Measurements from ENCODE around the gene SYCE1L. TPM values are rescaled to one million over a fixed set of nuclear protein-coding genes. Genes with fewer than 3 reads are reported as not detected.
"Not testable (repeated sequence)": the region's sequence is repeated elsewhere in the genome, so short reads cannot be mapped to it uniquely, and the experiment has no call there.

Gene SYCE1L, protein sequence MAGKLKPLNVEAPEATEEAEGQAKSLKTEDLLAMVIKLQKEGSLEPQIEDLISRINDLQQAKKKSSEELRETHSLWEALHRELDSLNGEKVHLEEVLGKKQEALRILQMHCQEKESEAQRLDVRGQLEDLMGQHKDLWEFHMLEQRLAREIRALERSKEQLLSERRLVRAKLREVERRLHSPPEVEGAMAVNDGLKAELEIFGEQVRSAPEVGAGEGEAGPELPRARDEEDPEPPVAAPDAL
- total RNA-seq (2014; rRNA removed; shearing (Covaris generic)): 0.39 TPM in 1 of 2 replicates, not detected in the other

DNA sequence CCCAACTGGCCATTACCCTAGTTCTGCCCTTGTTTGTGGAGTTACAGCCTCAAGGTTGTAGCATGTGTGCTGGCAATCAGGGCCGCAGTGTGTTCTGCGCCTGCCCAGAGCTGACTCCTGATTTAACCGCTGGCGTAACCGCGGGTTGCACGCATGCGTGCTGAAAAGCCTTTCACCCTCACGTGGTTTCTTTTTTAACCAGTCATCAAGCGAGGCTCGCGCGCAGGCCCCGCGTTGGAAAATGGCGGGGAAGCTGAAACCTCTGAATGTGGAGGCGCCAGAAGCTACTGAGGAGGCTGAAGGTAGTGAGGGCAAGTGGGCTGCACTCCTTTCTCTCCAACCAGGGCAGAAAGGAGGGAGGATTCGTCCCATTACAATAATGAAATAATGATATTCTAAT lies at the start of gene SYCE1L:
SYCE1L (plus strand) TSS at position 198 of the 400 bp plus-strand sequence; CDS start at position 242, 44 bp downstream.
- DNase-seq (ENCODE audit: low read depth): no peak

DNA sequence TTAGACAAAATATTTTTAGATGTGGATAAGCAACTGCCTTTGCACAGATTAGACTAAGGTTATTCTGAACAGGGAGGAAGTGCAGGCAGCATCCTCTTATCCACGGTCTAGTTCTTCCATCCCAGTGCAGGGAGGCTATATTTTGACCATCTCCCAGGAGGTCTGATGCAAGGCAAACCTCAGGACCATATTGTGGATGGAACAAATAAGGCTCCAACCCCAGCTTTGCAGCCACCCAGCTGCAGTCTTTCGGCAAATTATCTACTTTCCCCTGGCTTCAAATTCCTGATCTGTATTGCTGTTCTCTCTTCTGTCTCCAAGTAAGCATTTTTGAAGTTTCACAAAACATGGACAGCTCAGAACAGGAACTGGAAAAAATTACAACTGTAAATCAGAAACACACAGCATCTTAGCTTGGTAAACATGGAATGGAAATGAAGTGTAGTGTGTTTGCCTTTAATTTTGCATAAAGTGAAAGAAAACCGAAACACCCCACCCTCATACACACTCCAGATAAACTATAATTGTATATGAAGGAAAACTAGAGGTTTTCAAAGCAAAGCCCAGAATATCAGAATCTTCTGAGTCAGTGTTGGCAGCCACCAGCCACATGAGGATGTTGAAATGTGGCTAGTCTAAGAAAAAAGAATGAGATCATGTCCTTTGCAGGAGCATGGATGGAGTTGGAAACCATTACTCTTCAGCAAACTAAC lies 41.7 kb upstream of the SYCE1L start:
- no peak for DNase-seq (ENCODE audit: low read depth)

DNA sequence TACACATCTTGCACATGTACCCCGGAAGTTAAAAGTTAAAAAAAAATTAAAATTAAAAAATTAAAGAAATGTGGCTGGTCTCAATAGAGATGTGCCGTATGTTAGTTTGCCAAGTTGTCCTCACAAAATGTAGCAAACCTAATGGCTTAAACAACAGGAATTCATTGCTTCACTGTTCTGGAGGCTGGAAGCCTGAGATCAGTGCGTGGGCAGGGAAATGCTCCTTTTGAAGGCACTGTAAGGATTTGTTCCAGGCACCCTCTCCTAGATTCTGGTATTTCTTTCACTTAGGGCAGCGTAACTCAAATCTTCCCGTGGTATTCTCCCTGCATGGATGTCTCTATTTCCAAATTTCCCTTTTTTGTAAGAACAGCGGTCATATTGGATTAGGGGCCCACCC lies 40.9 kb upstream of the SYCE1L start:
- no peak for DNase-seq (ENCODE audit: low read depth)

DNA sequence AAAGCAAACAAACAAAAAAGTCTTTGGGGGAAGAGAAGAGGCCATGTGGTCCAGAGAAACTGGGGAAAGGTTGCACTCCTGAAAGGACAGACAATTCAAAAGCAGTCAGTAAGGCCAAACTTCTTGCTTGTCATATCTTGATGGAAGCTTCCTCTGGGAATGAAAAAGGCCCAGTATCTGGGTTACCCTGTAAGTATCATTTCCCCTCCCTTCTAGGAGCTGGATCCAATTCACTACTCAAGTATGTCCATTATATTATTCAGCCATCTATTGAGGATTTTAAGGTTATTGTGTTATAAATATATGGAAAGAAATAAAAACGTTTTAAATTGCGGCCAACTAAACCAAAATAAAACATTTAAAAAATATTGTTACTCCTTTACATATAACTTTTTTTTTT lies 34.2 kb upstream of the SYCE1L start:
- DNase-seq (ENCODE audit: low read depth): no peak

DNA sequence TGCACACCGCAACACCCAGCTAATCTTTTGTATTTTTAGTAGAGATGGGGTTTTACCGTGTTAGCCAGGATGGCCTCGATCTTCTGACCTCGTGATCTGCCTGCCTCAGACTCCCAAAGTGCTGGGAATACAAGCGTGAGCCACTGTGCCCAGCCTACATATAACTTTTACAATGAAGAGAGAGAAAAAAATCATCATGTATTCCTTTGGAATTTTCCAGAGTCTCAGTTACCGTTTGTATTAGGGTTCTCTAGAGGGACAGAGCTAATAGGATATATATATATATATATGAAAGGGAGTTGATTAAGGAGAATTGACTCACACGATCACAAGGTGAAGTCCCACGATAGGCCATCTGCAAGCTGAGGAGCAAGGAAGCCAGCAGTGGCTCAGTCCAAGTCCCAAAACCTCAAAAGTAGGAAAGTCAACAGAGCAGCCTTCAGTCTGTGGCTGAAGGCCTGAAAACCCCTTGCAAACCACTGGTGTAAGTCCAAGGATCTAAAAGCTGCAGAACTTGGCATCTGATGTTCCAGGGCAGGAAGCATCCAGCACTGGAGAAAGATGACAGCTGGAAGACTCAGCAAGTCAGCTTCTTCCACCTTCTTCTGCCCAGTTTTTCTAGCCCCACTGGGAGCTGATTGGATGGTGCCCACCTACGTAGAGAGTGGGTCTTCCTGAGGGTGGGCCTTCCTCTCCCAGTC lies 33.5 kb upstream of the SYCE1L start:
- not testable (repeated sequence) for DNase-seq (ENCODE audit: low read depth)

DNA sequence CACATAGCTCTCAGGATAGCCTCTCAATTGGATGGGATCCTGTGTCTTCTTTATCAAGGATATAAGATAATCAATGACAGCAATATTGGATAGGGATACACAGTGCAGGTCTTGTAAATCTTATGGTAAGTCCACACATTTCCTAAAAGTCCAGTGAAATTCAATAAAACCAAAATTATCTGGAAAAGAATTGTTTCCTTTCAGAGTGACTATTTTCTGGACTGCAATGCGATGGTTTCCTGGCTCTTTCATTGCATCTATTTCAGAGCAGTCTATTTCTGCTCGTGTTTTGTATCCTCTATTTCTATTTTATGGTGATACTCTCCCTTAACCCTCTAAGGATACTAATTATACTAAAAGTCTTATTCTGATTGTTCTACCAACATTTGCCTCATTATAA lies 32.5 kb upstream of the SYCE1L start:
- no peak for DNase-seq (ENCODE audit: low read depth)

DNA sequence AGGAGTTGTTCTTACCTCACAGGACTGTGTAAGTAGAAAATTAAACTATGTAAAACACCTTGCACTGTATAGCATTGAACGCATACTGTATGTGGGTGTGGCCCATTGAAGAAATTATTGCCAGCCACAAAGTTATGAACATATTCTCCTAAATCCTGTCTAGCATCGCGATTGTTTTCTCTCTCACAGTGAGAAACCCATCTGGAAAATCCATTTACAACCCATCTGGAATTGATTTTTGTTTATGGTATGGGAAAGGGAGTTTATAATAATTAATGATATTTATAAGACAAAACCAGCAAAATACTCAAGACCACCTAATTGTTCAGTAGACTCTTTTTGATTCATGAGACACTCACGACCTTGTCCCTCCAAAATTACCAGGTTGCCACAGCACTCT lies 30.3 kb upstream of the SYCE1L start:
- DNase-seq (ENCODE audit: low read depth): no peak

DNA sequence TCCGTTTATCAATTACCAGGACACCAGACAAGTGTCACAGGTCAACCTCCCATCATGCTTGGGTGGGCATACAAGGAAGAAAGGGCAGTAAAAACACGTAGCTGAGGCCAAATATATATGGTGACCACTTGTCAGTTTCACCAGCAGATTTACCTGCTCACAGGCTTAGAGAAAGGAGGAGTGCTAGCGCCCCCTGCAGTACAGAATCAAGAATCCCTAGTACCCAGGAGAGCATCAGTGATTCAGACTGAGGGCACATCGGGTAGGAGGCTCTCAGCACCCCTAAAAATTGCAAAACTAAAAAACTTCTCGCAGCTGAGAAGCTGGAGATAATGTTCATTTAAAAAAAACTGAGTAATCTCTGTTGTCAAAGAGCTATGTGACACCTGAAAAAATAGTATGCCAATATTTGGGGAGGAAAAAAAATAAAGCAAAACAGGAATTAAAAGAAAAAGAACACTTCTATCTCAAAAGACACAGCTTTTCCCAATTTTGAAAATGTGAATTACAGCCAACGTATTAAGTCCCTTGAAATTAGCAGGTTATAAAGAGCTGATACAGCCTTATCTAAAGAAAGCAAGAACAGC lies 29.5 kb upstream of the SYCE1L start:
- peak; percentile 36 for DNase-seq (ENCODE audit: low read depth)

DNA sequence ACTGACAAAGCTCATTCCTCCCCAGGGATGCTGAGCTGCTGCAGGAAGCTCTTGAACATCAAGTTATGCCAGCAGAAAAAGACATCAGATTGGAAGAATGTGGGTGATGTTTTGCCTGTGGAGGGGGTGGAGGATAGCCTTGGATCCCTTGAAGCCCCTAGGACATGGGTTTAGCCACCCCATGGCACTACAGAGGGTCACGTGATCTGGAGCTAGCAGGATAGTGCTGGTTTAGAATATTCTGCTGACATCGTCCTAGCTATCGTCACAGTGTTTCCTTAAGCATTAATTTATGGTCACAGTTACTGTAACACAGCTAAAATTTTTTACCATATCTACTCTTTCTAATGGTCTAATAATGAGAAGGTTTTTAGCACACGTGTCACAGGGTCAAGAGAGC lies 28.4 kb upstream of the SYCE1L start:
- DNase-seq (ENCODE audit: low read depth): no peak

DNA sequence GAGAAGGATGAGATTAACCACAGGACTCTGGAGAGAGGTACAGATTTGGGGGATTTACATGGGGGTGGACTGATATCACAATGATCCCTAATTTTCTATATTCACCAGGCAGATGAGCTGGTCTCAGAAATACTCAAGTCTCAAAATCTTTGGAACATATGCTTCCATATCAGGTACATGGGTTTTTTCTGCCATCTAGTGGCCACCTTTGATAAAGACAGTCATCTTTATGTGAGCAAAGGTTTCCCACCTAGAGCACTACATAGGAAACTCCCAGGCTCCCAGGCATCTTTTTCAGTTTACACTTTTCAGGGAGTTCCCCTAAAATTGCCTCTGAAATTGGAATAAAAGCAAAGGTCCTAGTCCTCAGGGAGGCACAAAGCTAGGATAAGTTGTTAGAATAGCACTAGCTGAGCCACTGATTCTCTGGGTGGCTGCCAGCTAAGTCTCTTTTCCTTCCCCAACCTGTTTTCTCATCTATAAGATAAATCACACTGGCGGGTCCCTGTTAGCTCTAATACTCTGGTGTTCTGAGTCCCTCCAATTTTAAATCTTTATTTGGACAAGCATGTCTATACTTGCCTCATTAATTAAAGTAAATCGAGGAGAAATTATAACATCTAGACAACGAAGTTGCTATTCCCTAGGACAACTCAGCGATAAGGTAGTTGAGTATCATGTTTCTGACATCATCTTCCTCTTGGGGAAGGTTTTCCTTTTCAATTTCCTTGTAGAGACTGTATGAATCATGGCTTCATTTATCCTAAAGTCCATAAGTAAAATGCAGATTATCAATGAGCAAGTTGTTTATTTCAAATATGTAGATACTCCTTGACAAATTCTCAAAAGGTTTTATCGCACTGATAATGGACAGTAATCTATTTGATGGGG lies 27.2 kb upstream of the SYCE1L start:
- peak; percentile 63 for DNase-seq (ENCODE audit: low read depth)

DNA sequence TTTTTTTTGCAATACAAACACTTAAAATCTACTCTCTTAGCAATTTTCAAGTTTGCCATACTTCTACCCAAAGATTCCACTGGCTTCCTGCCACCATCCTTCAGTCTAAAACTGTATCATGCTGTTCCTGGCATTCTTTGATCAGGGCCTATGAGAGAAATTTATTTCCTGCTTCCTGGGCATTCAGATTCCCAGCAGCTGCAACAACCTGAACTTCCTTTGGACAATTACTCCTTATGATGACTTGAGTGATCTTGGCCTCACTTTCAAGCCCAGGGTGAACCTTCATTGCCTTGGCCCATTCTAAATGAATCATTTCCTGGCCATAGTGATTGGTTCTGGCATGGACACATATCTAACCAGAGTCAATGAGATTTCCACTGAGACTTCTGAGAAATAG lies 26.3 kb upstream of the SYCE1L start:
- peak; percentile 3 for DNase-seq (ENCODE audit: low read depth)

DNA sequence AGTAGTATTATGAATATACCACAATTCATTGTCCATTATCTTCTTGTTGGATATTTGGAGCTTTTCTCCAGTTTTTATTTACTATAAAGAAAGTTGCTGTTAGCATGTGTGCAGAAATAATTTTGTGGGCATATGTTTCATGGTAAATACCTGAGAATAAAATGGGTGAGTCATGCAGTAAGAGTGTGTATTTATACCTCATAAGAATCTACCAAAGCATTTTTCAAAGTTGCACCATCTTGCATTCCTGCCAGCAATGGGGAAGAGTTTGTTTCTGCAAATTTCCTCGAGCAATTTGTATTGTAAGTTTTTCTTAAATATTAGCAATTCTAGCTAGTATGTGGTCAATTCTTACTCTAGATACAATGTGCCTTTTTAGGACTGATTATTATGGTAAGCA lies 16.1 kb upstream of the SYCE1L start:
- peak; percentile 41 for DNase-seq (ENCODE audit: low read depth)

DNA sequence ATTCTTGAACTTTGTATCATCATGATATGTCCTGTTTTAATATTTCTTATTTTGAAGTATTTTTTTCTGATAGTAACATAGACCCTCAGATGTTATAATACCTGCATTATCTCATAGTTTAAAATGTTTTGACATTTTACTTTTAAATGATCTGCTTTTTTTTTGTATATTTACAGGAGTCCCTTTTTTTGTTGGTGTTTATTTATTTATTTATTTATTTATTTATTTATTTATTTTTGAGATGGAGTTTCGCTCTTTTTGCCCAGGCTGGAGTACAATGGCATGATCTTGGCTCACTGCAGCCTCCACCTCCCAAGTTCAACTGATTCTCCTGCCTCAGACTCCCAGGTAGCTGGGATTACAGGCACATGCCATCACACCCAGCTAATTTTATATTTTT lies 12.9 kb upstream of the SYCE1L start:
- not testable (repeated sequence) for DNase-seq (ENCODE audit: low read depth)

DNA sequence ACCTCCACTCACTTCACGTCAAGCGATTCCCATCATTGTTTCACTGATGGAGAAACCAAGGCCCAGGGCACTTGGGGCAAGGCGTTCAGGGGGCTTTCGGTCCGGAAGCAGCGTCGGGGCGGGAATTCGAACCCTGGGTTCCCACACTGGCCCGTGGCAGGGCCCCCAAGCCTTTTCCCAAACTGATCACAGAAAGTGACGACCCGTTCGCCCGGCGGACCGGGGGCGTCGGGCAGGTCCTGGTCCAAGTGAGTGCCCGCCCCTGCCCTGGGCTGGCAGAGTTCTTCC lies 9.1 kb upstream of the SYCE1L start:
- DNase-seq (ENCODE audit: low read depth): no peak

DNA sequence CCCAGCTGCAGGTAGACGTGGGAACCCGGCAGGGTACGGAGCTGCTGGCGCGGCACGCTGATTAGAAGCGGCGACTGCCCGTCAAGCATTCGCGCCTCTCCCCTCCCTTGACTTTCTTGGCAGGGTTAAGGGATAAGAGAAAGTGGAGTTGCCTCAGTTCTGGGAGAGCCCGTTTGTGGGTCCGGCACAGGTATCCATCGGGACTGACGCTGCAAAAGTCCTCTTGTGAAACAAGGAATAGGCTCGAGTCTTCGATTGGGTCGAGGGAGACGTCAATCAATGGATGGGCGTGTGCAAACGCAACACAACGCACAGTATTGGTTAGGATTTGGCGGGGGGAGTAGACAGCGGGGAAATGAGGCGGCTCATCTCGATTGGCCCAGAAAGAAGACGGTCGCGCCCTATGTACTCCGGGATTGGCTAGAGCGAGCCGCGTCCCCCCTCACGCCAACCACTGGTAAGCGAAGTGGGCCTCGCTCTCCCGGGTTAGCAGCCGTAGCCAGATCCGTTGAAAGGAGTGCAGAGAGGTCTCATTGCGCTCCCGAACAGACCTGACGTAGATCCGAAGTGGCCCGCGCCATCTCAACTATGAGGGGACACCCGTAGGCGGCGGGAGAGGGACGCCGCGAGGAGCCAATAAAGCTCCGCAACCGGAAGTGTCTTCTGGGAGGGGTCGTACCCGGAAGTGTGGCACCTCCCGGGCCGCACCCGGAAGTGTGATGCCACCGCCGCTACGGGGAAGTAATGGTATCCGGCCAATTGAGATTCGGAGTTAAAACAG lies 8.5 kb upstream of the SYCE1L start, which contains the start of gene MON1B:
MON1B (plus strand) TSS at position 713 of the 781 bp plus-strand sequence. CDS start 296 bp downstream, outside the sequence.
- DNase-seq (ENCODE audit: low read depth): peak; percentile 99

DNA sequence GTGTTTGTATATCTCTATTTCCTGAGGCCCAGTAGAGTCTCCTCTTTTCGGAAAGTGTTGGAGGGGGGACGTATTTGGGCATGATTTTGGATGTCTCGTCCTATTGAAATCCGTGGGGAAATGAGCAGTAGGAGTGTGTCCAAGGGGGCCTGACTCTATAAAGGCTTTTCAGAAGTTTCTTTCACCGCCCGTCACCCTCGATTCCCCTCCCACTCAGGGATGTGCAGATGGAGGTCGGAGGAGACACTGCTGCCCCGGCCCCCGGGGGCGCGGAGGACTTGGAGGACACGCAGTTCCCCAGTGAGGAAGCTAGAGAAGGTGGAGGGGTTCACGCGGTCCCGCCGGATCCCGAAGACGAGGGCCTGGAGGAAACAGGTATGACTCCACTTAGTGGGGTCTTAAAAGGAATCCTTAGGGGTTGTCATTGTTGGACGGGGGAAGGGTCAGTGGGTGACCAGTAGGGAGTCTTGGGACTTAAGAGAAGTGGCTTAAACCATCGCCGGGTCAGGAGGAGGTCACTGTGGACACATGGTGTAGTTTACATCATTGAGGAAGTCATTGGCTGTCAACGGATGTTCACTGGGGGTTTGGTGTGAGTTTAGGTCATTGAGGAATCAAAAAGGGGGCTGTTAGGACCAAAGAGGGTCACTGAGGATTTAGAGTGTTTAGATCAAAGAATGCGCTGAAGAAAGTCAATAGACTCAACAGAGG lies 7.8 kb upstream of the SYCE1L start:
- peak; percentile 20 for DNase-seq (ENCODE audit: low read depth)

DNA sequence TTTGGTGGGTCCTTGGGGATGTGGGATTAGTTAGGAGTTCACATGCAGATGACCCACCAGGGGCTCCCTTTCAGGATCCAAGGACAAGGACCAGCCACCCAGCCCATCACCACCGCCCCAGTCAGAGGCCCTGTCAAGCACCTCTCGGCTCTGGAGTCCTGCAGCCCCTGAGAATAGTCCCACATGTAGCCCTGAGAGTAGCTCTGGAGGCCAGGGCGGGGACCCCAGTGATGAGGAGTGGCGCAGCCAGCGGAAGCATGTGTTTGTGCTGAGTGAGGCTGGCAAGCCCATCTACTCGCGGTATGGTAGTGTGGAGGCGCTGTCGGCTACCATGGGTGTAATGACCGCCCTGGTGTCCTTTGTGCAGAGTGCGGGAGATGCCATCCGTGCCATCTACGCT lies 5.8 kb upstream of the SYCE1L start:
- no peak for DNase-seq (ENCODE audit: low read depth)

DNA sequence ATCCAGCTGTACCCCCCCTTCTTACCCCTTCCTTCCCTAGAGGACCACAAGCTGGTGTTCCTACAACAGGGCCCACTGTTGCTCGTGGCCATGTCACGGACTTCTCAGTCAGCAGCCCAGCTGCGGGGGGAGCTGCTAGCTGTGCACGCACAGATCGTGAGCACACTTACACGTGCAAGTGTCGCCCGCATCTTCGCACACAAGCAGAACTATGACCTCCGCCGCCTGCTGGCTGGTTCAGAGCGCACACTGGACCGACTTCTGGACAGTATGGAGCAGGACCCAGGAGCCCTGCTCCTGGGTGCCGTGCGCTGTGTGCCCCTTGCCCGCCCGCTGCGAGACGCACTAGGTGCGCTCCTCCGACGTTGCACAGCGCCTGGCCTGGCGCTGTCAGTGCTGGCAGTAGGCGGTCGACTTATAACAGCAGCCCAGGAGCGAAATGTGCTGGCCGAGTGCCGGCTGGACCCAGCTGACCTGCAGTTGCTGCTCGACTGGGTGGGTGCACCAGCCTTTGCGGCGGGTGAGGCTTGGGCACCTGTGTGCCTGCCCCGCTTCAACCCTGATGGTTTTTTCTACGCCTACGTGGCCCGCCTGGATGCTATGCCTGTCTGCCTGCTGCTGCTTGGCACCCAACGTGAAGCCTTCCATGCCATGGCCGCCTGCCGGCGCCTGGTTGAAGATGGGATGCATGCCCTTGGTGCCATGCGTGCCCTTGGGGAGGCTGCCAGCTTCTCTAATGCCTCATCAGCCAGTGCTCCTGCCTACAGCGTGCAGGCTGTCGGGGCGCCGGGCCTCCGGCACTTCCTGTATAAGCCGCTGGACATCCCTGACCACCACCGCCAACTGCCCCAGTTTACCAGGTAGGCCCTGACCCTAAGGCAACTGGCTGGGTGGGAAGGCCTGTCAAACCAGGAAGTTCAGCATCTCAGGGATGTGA lies 4.6 kb upstream of the SYCE1L start:
- no peak for DNase-seq (ENCODE audit: low read depth)

DNA sequence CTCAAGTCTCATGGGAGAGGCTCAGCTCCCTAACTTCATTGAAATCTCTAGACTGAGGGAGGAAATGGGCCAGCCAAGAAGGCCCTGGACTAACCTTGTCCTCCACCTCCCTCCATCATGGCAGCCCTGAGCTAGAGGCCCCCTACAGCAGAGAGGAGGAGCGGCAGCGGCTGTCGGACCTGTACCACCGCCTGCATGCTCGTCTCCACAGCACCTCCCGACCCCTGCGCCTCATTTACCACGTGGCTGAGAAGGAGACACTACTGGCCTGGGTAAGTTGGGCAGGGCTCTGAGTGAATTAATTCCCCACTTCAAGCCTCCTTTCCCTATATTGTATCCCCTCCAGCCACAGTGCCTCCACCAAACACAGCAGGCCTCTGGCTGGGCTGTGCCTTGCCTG lies 3.8 kb upstream of the SYCE1L start:
- no peak for DNase-seq (ENCODE audit: low read depth)
